ENCODE data around the gene SMAD9. TPM values are rescaled to one million over a fixed set of nuclear protein-coding genes. Genes with fewer than 3 reads are reported as not detected.
"Not testable (repeated sequence)": the region's sequence is repeated elsewhere in the genome, so short reads cannot be mapped to it uniquely, and the experiment has no call there.

SMAD9 gene
- total and polyA plus RNA-seq, 10 donors: 0.67 to 2.9 (median 1.4) TPM

- H3K27me3 ChIP-seq (replicated peaks in 1 of 7): no peaks in the 10 kb centered on the region
- H3K36me3 ChIP-seq: no peaks in the 10 kb centered on the region
- H3K9me3 ChIP-seq: no peaks in the 10 kb centered on the region
- H3K4me1 ChIP-seq: no peaks in the 10 kb centered on the region
- WGBS, 5 donors: 91 to 95% (median 91%) methylated on average over 6 of the region's 6 CpGs
- DNase-seq: no peak
- TF ChIP-seq POLR2A (IDR thresholded peaks at IDR 0.05): no peak
- TF ChIP-seq POLR2AphosphoS5 (IDR thresholded peaks at IDR 0.05): no peak
- TF ChIP-seq CTCF (IDR thresholded peaks at IDR 0.05 in 8 of 11, conservative IDR thresholded peaks at IDR 0.05 in 3 of 11): no peak
- intact Hi-C loops (cut with DNase I; ENCODE audit: low total_unique reads): no loop called here
- no peak overlapping the region for H3K4me3 ChIP-seq
- H3K27ac ChIP-seq: no peak overlapping the region
These were observed 35.8 kb downstream of the SMAD9 start for GRCh38 chr13:36884235-36884634.

GRCh38 chr13:36883824-36884223, 36.2 kb downstream of the SMAD9 start:
- DNase-seq: no peak
- intact Hi-C loops (cut with DNase I; ENCODE audit: low total_unique reads): no loop called here
- Histone ChIP-seq H3K27ac (no peak overlapping the region), H3K36me3 (no peaks in the 10 kb centered on the region), H3K4me1 (no peaks in the 10 kb centered on the region), H3K27me3 (replicated peaks in 1 of 7) (no peaks in the 10 kb centered on the region), H3K4me3 (no peak overlapping the region), H3K9me3 (no peaks in the 10 kb centered on the region)
- WGBS, 5 donors: 67 to 90% (median 84%) methylated on average over 6 of the region's 6 CpGs
- no peak for TF ChIP-seq CTCF (IDR thresholded peaks at IDR 0.05 in 8 of 11, conservative IDR thresholded peaks at IDR 0.05 in 3 of 11)

- 92 to 99% (median 97%) methylated on average over 5 of the region's 5 CpGs for WGBS, 5 donors
- H3K4me3 ChIP-seq; DNase-seq; H3K27me3 ChIP-seq (replicated peaks in 1 of 7); intact Hi-C loops (cut with DNase I; ENCODE audit: low total_unique reads); H3K9me3 ChIP-seq; H3K4me1 ChIP-seq; H3K36me3 ChIP-seq; H3K27ac ChIP-seq: not testable (repeated sequence)
These were observed 36.6 kb downstream of the SMAD9 start for GRCh38 chr13:36883392-36883791.

- 89 to 95% (median 91%) methylated on average over 6 of the region's 6 CpGs for WGBS, 5 donors
- H3K4me3 ChIP-seq: no peak overlapping the region
- intact Hi-C loops (cut with DNase I; ENCODE audit: low total_unique reads): no loop called here
These were observed 37.1 kb downstream of the SMAD9 start for GRCh38 chr13:36882829-36883390.

More at GRCh38 chr13:36882829-36883390, 37.1 kb downstream of the SMAD9 start:
- Histone ChIP-seq H3K4me1 (no peaks in the 10 kb centered on the region), H3K27me3 (replicated peaks in 1 of 7) (no peaks in the 10 kb centered on the region), H3K27ac (no peak overlapping the region), H3K36me3 (no peaks in the 10 kb centered on the region), H3K9me3 (no peaks in the 10 kb centered on the region)
- TF ChIP-seq CTCF (IDR thresholded peaks at IDR 0.05 in 8 of 11, conservative IDR thresholded peaks at IDR 0.05 in 3 of 11) (no peak), POLR2A (IDR thresholded peaks at IDR 0.05) (no peak), POLR2AphosphoS5 (IDR thresholded peaks at IDR 0.05) (no peak)
- DNase-seq: no peak
